ENCODE measurements around the gene PLCB4.

The PLCB4 gene

GRCh38 chr20:9339708-9340107 is 270.8 kb downstream of the PLCB4 start:
- no peak for TF ChIP-seq POLR2AphosphoS5 (IDR thresholded peaks at IDR 0.05; ENCODE audit: low read depth, low read length)
- no peak for TF ChIP-seq FOXP2 (optimal IDR thresholded peaks at IDR 0.05; ENCODE audit: borderline replicate concordance, extremely low read depth, extremely low read length, insufficient read depth)
- TF ChIP-seq SIN3A (IDR thresholded peaks at IDR 0.05; ENCODE audit: borderline replicate concordance, insufficient read depth, low read length), result no peak
- no peak for TF ChIP-seq TAF1 (IDR thresholded peaks at IDR 0.05; ENCODE audit: borderline replicate concordance, insufficient read depth, low read length)
- TF ChIP-seq REST (IDR thresholded peaks at IDR 0.05; ENCODE audit: insufficient read depth in 1 of 2, low read depth in 2 of 2, low read length in 2 of 2), result no peak

GRCh38 chr20:9342651-9343050 is 273.8 kb downstream of the PLCB4 start:
- TF ChIP-seq POLR2AphosphoS5 (IDR thresholded peaks at IDR 0.05; ENCODE audit: low read depth, low read length) (no peak), TAF1 (IDR thresholded peaks at IDR 0.05; ENCODE audit: borderline replicate concordance, insufficient read depth, low read length) (no peak), REST (IDR thresholded peaks at IDR 0.05; ENCODE audit: insufficient read depth in 1 of 2, low read depth in 2 of 2, low read length in 2 of 2) (no peak), FOXP2 (optimal IDR thresholded peaks at IDR 0.05; ENCODE audit: borderline replicate concordance, extremely low read depth, extremely low read length, insufficient read depth) (no peak), SIN3A (IDR thresholded peaks at IDR 0.05; ENCODE audit: borderline replicate concordance, insufficient read depth, low read length) (no peak)

- TF ChIP-seq REST (IDR thresholded peaks at IDR 0.05; ENCODE audit: insufficient read depth in 1 of 2, low read depth in 2 of 2, low read length in 2 of 2) (no peak), FOXP2 (optimal IDR thresholded peaks at IDR 0.05; ENCODE audit: borderline replicate concordance, extremely low read depth, extremely low read length, insufficient read depth) (no peak), POLR2AphosphoS5 (IDR thresholded peaks at IDR 0.05; ENCODE audit: low read depth, low read length) (no peak), TAF1 (IDR thresholded peaks at IDR 0.05; ENCODE audit: borderline replicate concordance, insufficient read depth, low read length) (no peak), SIN3A (IDR thresholded peaks at IDR 0.05; ENCODE audit: borderline replicate concordance, insufficient read depth, low read length) (no peak)
These were observed 275.4 kb downstream of the PLCB4 start for GRCh38 chr20:9344083-9344920.

DNA sequence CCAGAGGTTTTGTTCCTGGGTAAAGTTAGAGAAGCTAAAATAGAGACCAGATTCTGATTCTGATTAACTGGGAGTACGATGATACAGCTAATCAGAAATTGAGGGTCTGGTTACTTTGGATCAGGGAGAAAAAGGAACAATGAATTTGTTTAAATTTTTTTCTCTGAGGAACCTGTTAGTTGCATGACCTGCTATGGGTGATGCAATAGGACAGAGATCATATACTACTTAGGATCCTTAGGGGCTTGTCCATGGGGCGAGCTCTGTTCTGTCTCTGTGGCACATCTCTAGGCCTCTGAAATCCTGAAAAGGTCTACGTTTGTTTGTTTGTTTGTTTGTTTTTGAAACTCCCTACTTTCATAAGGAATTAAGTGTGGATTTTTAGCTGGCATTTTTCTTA is 279.4 kb downstream of the PLCB4 start:
- TF ChIP-seq FOXP2 (optimal IDR thresholded peaks at IDR 0.05; ENCODE audit: borderline replicate concordance, extremely low read depth, extremely low read length, insufficient read depth), result no peak
- no peak for TF ChIP-seq REST (IDR thresholded peaks at IDR 0.05; ENCODE audit: insufficient read depth in 1 of 2, low read depth in 2 of 2, low read length in 2 of 2)

Data from PFSK-1 (cell line).